Calu3 (cell line): ENCODE results near the gene CKAP2. TPM values are rescaled to one million over a fixed set of nuclear protein-coding genes. Genes with fewer than 3 reads are reported as not detected.
"Not testable (repeated sequence)": the region's sequence is repeated elsewhere in the genome, so short reads cannot be mapped to it uniquely, and the experiment has no call there.

Experiments
- BruUV-seq: library from RNA; stranded (reverse); fragments of 400-500 nt; replicated peaks from 2 replicates; lab custom pipeline; 2021; lab: Mats Ljungman, UMichigan
- CTCF ChIA-PET: fragments of 300-600 bp; sonication (Branson Sonifier 250); formaldehyde crosslinking; loops from one replicate; lab custom pipeline; 2022; ENCODE audit warnings: antibody characterized with exemption; lab: Charles Lee
- DNase-seq: peaks from one replicate; pipeline ENCODE4 v3.0.0; 2022
- H3K27ac Mint-ChIP-seq: one replicate; pipeline ENCODE4 v1.8.0; 2022; ENCODE audit warnings: mixed read lengths; ENCODE audit not compliant: unreplicated experiment
- H3K27me3 Mint-ChIP-seq: one replicate; pipeline ENCODE4 v1.8.0; 2022; ENCODE audit warnings: mixed read lengths; ENCODE audit not compliant: unreplicated experiment
- H3K36me3 Mint-ChIP-seq: one replicate; pipeline ENCODE4 v1.8.0; 2022; ENCODE audit warnings: mild to moderate bottlenecking, moderate library complexity, mixed read lengths; ENCODE audit not compliant: insufficient read depth, unreplicated experiment
- H3K4me1 Mint-ChIP-seq: one replicate; pipeline ENCODE4 v1.8.0; 2022; ENCODE audit warnings: mild to moderate bottlenecking, low read depth, mixed read lengths; ENCODE audit not compliant: unreplicated experiment
- H3K4me3 Mint-ChIP-seq: one replicate; pipeline ENCODE4 v1.8.0; 2022; ENCODE audit warnings: mild to moderate bottlenecking, low read depth, moderate library complexity, mixed read lengths; ENCODE audit not compliant: unreplicated experiment
- H3K9me3 Mint-ChIP-seq: one replicate; pipeline ENCODE4 v1.8.0; 2022; ENCODE audit warnings: low read depth, mixed read lengths; ENCODE audit not compliant: unreplicated experiment
- intact Hi-C: fragments of 100-400 bp; cut with micrococcal nuclease; formaldehyde crosslinking; loops from one replicate; pipeline ENCODE4 v1.10.0; 2022; ENCODE audit not compliant: unreplicated experiment
- total RNA-seq: library from RNA; stranded (reverse); gene quantifications from 2 replicates; pipeline ENCODE4 v1.2.3, GENCODE V29; 2022
- TF ChIP-seq, protein P1 (sequence below): fragments of 200-600 bp; IDR thresholded peaks from one replicate; pipeline ENCODE4 v1.8.0; 2022; ENCODE audit warnings: antibody characterized with exemption; ENCODE audit not compliant: unreplicated experiment

CKAP2 gene
- total RNA-seq, 1 experiment from 2014 or later, result 57.7 TPM

DNA sequence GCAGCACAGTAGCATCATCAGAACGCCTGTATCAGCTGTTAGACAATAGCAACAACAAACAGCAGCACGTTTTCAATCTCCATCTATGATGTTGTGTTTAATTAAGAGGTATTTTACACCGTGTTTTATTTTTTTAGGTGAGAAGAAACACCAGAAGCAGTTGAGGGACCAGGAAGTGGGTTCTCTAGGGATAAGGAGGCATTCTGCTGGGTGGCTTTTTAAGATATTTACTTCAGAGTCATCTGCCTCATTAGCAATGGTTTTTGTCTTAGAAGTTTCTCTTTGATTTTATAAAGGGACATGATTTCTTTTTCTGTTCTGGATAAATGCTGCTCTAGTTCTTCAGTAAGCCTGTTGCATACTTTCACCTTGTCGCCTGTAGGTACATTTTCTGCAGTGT, 8.2 kb downstream of the CKAP2 start:
- peaks cover 8% of the 10 kb centered on the region for H3K4me1 Mint-ChIP-seq
- TF ChIP-seq, protein P1, sequence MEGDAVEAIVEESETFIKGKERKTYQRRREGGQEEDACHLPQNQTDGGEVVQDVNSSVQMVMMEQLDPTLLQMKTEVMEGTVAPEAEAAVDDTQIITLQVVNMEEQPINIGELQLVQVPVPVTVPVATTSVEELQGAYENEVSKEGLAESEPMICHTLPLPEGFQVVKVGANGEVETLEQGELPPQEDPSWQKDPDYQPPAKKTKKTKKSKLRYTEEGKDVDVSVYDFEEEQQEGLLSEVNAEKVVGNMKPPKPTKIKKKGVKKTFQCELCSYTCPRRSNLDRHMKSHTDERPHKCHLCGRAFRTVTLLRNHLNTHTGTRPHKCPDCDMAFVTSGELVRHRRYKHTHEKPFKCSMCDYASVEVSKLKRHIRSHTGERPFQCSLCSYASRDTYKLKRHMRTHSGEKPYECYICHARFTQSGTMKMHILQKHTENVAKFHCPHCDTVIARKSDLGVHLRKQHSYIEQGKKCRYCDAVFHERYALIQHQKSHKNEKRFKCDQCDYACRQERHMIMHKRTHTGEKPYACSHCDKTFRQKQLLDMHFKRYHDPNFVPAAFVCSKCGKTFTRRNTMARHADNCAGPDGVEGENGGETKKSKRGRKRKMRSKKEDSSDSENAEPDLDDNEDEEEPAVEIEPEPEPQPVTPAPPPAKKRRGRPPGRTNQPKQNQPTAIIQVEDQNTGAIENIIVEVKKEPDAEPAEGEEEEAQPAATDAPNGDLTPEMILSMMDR, result no peak
- no TSS peak for BruUV-seq
- no peak overlapping the region for H3K4me3 Mint-ChIP-seq
- CTCF ChIA-PET, result no interaction called here
- no peaks in the 10 kb centered on the region for H3K27me3 Mint-ChIP-seq
- intact Hi-C loops, result no loop called here
- DNase-seq, result no peak
- H3K9me3 Mint-ChIP-seq, result no peaks in the 10 kb centered on the region
- H3K27ac Mint-ChIP-seq, result no peak overlapping the region
- H3K36me3 Mint-ChIP-seq, result peaks cover 34% of the 10 kb centered on the region

GRCh38 chr13:52468487-52468886, 13.2 kb downstream of the CKAP2 start:
- intact Hi-C loops, BruUV-seq, CTCF ChIA-PET, DNase-seq, H3K9me3 Mint-ChIP-seq, H3K4me1 Mint-ChIP-seq, H3K27ac Mint-ChIP-seq, H3K4me3 Mint-ChIP-seq, H3K27me3 Mint-ChIP-seq: not testable (repeated sequence)
- peaks cover 35% of the 10 kb centered on the region for H3K36me3 Mint-ChIP-seq

GRCh38 chr13:52480677-52481428, 25.6 kb downstream of the CKAP2 start:
- CTCF ChIA-PET, H3K36me3 Mint-ChIP-seq, H3K27ac Mint-ChIP-seq, H3K4me1 Mint-ChIP-seq, BruUV-seq, H3K4me3 Mint-ChIP-seq, H3K27me3 Mint-ChIP-seq, intact Hi-C loops, DNase-seq, H3K9me3 Mint-ChIP-seq: not testable (repeated sequence)

DNA sequence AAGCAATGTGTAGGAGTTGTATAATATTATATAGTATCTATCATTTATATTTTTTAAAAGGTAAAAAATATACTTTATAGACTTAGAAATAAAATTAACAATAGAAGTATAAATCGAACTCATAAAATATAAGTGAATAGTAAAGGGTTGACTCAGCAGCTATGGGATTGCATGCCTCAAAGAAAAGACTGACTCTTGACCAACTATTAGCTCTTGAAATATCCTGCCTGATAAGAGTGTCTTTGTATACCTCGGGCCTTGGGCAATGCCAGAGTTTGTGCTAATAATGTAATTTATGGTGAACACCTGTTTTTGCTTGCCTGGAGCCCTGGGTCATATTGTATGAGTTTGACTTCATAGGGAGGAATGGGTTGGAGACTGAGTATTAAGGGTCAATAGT, 31.8 kb downstream of the CKAP2 start:
- DNase-seq, intact Hi-C loops, H3K9me3 Mint-ChIP-seq, H3K36me3 Mint-ChIP-seq, H3K4me3 Mint-ChIP-seq, BruUV-seq, H3K27me3 Mint-ChIP-seq, H3K4me1 Mint-ChIP-seq, H3K27ac Mint-ChIP-seq: not testable (repeated sequence)
- CTCF ChIA-PET, result interaction anchor here (0.7 kb wide), 1 partner anchor 26 kb away, joined by 3 read pairs; no protein-coding TSS in a partner anchor

DNA sequence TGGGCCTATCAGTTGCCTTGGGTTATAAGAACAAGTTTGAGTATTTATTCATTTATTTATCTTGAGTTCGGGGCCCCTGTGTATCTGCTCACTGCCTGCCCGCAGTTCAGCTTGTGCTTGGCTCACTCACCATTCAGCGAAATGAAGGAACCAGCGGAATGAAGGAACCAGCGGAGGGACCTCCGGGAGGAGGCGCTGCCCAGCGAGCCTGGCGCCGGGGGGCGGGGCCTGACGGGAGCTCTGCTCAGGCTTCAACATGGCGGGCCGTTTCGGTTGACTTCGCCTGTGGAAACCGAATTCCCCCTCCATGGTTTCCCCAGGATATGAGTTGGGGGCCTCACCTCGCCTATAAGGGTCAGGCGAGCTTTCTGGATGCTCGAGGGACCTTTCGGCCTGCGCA, 33.5 kb downstream of the CKAP2 start:
- H3K27me3 Mint-ChIP-seq, DNase-seq, CTCF ChIA-PET, BruUV-seq, intact Hi-C loops, H3K4me3 Mint-ChIP-seq, H3K9me3 Mint-ChIP-seq, H3K36me3 Mint-ChIP-seq, H3K27ac Mint-ChIP-seq, H3K4me1 Mint-ChIP-seq: not testable (repeated sequence)

GRCh38 chr13:52491015-52491414, 35.7 kb downstream of the CKAP2 start:
- H3K27ac Mint-ChIP-seq, H3K9me3 Mint-ChIP-seq, H3K4me1 Mint-ChIP-seq, BruUV-seq, H3K4me3 Mint-ChIP-seq, H3K36me3 Mint-ChIP-seq, H3K27me3 Mint-ChIP-seq, intact Hi-C loops, DNase-seq, CTCF ChIA-PET: not testable (repeated sequence)

DNA sequence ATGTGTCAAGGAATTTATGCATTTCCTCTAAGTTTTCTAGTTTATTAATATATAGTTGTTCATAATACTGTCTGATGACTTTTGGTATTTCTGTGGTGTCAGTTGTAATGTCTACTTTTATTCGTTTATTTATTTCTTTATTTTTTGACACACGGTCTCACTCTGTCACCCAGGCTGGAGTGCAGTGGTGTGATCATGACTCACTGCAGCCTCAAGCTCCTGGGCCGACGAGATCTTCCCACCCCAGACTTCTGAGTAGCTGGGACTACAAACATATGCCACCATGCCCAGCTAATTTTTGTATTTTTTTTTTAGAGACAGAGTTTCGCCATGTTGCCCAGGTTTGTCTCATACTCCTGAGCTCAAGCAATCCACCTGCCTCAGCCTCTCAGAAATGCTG, 39.0 kb downstream of the CKAP2 start:
- BruUV-seq, H3K4me1 Mint-ChIP-seq, DNase-seq, H3K27me3 Mint-ChIP-seq, H3K9me3 Mint-ChIP-seq, H3K4me3 Mint-ChIP-seq, intact Hi-C loops, H3K27ac Mint-ChIP-seq, CTCF ChIA-PET, H3K36me3 Mint-ChIP-seq: not testable (repeated sequence)

DNA sequence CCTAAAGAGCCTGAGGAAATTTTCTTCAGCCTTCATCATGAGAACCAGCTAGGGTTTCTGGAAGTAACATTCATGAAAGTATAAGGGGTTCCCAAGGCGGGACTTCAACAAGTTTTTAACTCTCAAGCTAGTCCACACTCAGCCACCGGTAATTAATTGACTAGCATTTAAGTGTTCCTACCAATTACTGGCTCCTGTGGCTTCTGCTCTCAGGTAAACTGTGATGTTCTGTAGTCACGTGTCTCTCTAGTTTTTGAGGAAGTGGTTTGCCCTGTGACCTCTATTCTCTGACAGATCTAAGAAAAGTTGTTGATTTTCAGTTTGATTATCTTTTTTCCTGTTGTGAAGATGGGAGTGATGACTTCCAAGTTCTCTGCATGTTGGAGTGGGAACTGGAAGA, 42.7 kb downstream of the CKAP2 start:
- not testable (repeated sequence) for H3K27ac Mint-ChIP-seq, BruUV-seq

DNA sequence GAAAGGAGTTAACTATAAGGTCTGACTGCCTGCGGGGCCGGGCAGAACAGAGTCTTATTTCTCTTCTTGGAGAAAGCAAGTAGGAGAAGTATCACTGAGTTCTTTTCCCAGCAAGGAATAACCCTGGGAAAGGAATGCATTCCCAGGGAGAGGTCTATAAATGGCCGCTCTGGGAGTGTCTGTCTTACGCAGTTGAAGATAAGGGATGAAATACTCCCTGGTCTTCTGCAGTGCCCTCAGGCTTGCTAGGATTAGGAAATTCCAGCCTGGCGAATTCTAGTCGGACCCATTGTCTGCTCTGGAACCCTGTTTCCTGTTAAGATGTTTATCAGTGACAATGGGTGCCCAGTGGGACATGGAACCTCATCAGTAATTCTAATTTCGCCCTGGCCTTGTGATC, 47.0 kb downstream of the CKAP2 start:
- H3K27me3 Mint-ChIP-seq, result peaks cover 27% of the 10 kb centered on the region
- BruUV-seq, result not testable (repeated sequence)

More for the DNA sequence above, 42.7 kb downstream of the CKAP2 start:
- H3K9me3 Mint-ChIP-seq, H3K4me3 Mint-ChIP-seq, intact Hi-C loops, DNase-seq, H3K4me1 Mint-ChIP-seq, CTCF ChIA-PET, H3K36me3 Mint-ChIP-seq: not testable (repeated sequence)
- H3K27me3 Mint-ChIP-seq, result peaks cover 11% of the 10 kb centered on the region

More for the DNA sequence above, 47.0 kb downstream of the CKAP2 start:
- intact Hi-C loops, DNase-seq, H3K27ac Mint-ChIP-seq, CTCF ChIA-PET, H3K9me3 Mint-ChIP-seq, H3K4me3 Mint-ChIP-seq, H3K36me3 Mint-ChIP-seq, H3K4me1 Mint-ChIP-seq: not testable (repeated sequence)
